Ovary (tissue), 3 donors: ENCODE measurements around the gene TBC1D25.
"Not testable (repeated sequence)": the region's sequence is repeated elsewhere in the genome, so short reads cannot be mapped to it uniquely, and the experiment has no call there.

Experiments
- CTCF ChIP-seq, 3 donors: fragments of 450-650 bp in 2 of 3; fragments of 200-600 bp in 1 of 3; IDR thresholded peaks; one replicate each; pipeline versions ENCODE4 v1.5.1 to v1.8.0; 2016 to 2022; ENCODE audit warnings: antibody characterized with exemption in 3 of 3, mild to moderate bottlenecking in 1 of 3
- EP300 ChIP-seq: sonication (generic); formaldehyde crosslinking; IDR thresholded peaks from one replicate; pipeline ENCODE4 v1.6.1; 2017; ENCODE audit warnings: antibody characterized with exemption
- POLR2A ChIP-seq: fragments of 450-650 bp; IDR thresholded peaks from one replicate; pipeline ENCODE4 v1.6.1; 2017; ENCODE audit warnings: antibody characterized with exemption, mild to moderate bottlenecking, moderate library complexity
- donor health status: DM: no; HTN: no; CAD: no.

GRCh38 chrX:48555731-48556325 is 16.3 kb downstream of the TBC1D25 start:
- not testable (repeated sequence) for TF ChIP-seq CTCF (IDR thresholded peaks at IDR 0.05); POLR2A; EP300
